ENCODE measurements around the gene LUC7L2. TPM values are rescaled to one million over a fixed set of nuclear protein-coding genes. Genes with fewer than 3 reads are reported as not detected.
"Not testable (repeated sequence)": the region's sequence is repeated elsewhere in the genome, so short reads cannot be mapped to it uniquely, and the experiment has no call there.

Gene LUC7L2
- polyA plus RNA-seq, 1 donor (not counting 4 experiments of a cell fraction or from before 2014, with no cell fraction given): 52.7 TPM

- Histone ChIP-seq H3K79me2 (ENCODE audit: control insufficient read depth, insufficient read depth, low read length) (no peaks in the 10 kb centered on the region), H3K27ac (ENCODE audit: control insufficient read depth, insufficient read depth, low read length) (no peak overlapping the region), H3K9ac (ENCODE audit: control insufficient read depth, extremely low read depth, insufficient read depth, low read length) (no peak overlapping the region), H4K20me1 (ENCODE audit: control insufficient read depth, extremely low read depth, insufficient read depth, low read length) (peaks cover 4% of the 10 kb centered on the region), H3K27me3 (ENCODE audit: control insufficient read depth, extremely low read depth, insufficient read depth, low read length) (no peaks in the 10 kb centered on the region), H3K9me1 (ENCODE audit: control insufficient read depth, extremely low read depth, insufficient read depth, low read length) (no peaks in the 10 kb centered on the region), H3K4me1 (ENCODE audit: control insufficient read depth, extremely low read depth, insufficient read depth, low read length) (peaks cover 21% of the 10 kb centered on the region), H3K4me2 (ENCODE audit: control insufficient read depth, extremely low read depth, insufficient read depth, low read depth, low read length) (no peak overlapping the region), H2AFZ (ENCODE audit: control insufficient read depth, low read length) (no peak overlapping the region), H3K36me3 (ENCODE audit: control insufficient read depth in 2 of 2, extremely low read depth in 1 of 2, insufficient read depth in 2 of 2, low read length in 2 of 2) (peaks cover 0 to 3% of the 10 kb centered on the region in 2 experiments), H3K4me3 (ENCODE audit: control insufficient read depth in 2 of 3, extremely low read depth in 1 of 3, insufficient read depth in 2 of 3, low read depth in 1 of 3, low read length in 3 of 3) (no peak overlapping the region), H3K9me3 (ENCODE audit: control insufficient read depth, low read depth, low read length) (no peaks in the 10 kb centered on the region)
- FAIRE-seq (peak; percentile 20), DNase-seq (ENCODE audit: low read depth, low spot score) (no peak)
- dilution Hi-C loops (cut with MboI; ENCODE audit: extremely low pct_ligation_motif_present, low sequenced_read_pairs): no loop called here
- TF ChIP-seq EZH2 (IDR thresholded peaks at IDR 0.05; ENCODE audit: low read length) (no peak), CTCF (optimal IDR thresholded peaks at IDR 0.05 in 1 of 3, IDR thresholded peaks at IDR 0.05 in 1 of 3, conservative IDR thresholded peaks at IDR 0.05 in 1 of 3; ENCODE audit: extremely low read depth in 1 of 3, insufficient read depth in 2 of 3, low read length in 3 of 3) (no peak)
Measured at GRCh38 chr7:139427788-139428187, 68.1 kb downstream of the LUC7L2 start.

- H3K79me2 ChIP-seq (ENCODE audit: control insufficient read depth, insufficient read depth, low read length); H3K27ac ChIP-seq (ENCODE audit: control insufficient read depth, insufficient read depth, low read length); H3K36me3 ChIP-seq (ENCODE audit: control insufficient read depth in 2 of 2, extremely low read depth in 1 of 2, insufficient read depth in 2 of 2, low read length in 2 of 2); H4K20me1 ChIP-seq (ENCODE audit: control insufficient read depth, extremely low read depth, insufficient read depth, low read length); DNase-seq (ENCODE audit: low read depth, low spot score); H3K4me2 ChIP-seq (ENCODE audit: control insufficient read depth, extremely low read depth, insufficient read depth, low read depth, low read length); FAIRE-seq; H3K27me3 ChIP-seq (ENCODE audit: control insufficient read depth, extremely low read depth, insufficient read depth, low read length); dilution Hi-C loops (cut with MboI; ENCODE audit: extremely low pct_ligation_motif_present, low sequenced_read_pairs); H2AFZ ChIP-seq (ENCODE audit: control insufficient read depth, low read length); H3K9ac ChIP-seq (ENCODE audit: control insufficient read depth, extremely low read depth, insufficient read depth, low read length); H3K9me3 ChIP-seq (ENCODE audit: control insufficient read depth, low read depth, low read length); H3K4me3 ChIP-seq (ENCODE audit: control insufficient read depth in 2 of 3, extremely low read depth in 1 of 3, insufficient read depth in 2 of 3, low read depth in 1 of 3, low read length in 3 of 3); H3K9me1 ChIP-seq (ENCODE audit: control insufficient read depth, extremely low read depth, insufficient read depth, low read length): not testable (repeated sequence)
- H3K4me1 ChIP-seq (ENCODE audit: control insufficient read depth, extremely low read depth, insufficient read depth, low read length): peaks cover 25% of the 10 kb centered on the region
Measured at GRCh38 chr7:139429735-139430134, 70.0 kb downstream of the LUC7L2 start.

GRCh38 chr7:139430443-139430842, 70.7 kb downstream of the LUC7L2 start:
- Histone ChIP-seq H3K79me2 (ENCODE audit: control insufficient read depth, insufficient read depth, low read length) (no peaks in the 10 kb centered on the region), H3K27me3 (ENCODE audit: control insufficient read depth, extremely low read depth, insufficient read depth, low read length) (no peaks in the 10 kb centered on the region), H3K9ac (ENCODE audit: control insufficient read depth, extremely low read depth, insufficient read depth, low read length) (no peak overlapping the region), H3K4me2 (ENCODE audit: control insufficient read depth, extremely low read depth, insufficient read depth, low read depth, low read length) (peak overlapping the region; percentile 35), H3K36me3 (ENCODE audit: control insufficient read depth in 2 of 2, extremely low read depth in 1 of 2, insufficient read depth in 2 of 2, low read length in 2 of 2) (peaks cover 0 to 3% of the 10 kb centered on the region in 2 experiments), H4K20me1 (ENCODE audit: control insufficient read depth, extremely low read depth, insufficient read depth, low read length) (peaks cover 4% of the 10 kb centered on the region), H3K4me3 (ENCODE audit: control insufficient read depth in 2 of 3, extremely low read depth in 1 of 3, insufficient read depth in 2 of 3, low read depth in 1 of 3, low read length in 3 of 3) (no peak overlapping the region), H3K9me3 (ENCODE audit: control insufficient read depth, low read depth, low read length) (no peaks in the 10 kb centered on the region), H3K27ac (ENCODE audit: control insufficient read depth, insufficient read depth, low read length) (no peak overlapping the region), H3K9me1 (ENCODE audit: control insufficient read depth, extremely low read depth, insufficient read depth, low read length) (no peaks in the 10 kb centered on the region), H3K4me1 (ENCODE audit: control insufficient read depth, extremely low read depth, insufficient read depth, low read length) (peaks cover 25% of the 10 kb centered on the region), H2AFZ (ENCODE audit: control insufficient read depth, low read length) (no peak overlapping the region)
- FAIRE-seq (no peak), DNase-seq (ENCODE audit: low read depth, low spot score) (no peak)
- TF ChIP-seq CTCF (optimal IDR thresholded peaks at IDR 0.05 in 1 of 3, IDR thresholded peaks at IDR 0.05 in 1 of 3, conservative IDR thresholded peaks at IDR 0.05 in 1 of 3; ENCODE audit: extremely low read depth in 1 of 3, insufficient read depth in 2 of 3, low read length in 3 of 3) (no peak), EZH2 (IDR thresholded peaks at IDR 0.05; ENCODE audit: low read length) (no peak)
- dilution Hi-C loops (cut with MboI; ENCODE audit: extremely low pct_ligation_motif_present, low sequenced_read_pairs): no loop called here
